Activated naive CD4-positive, alpha-beta T cell treated with anti-CD3 and anti-CD28 coated beads for 36 hours (primary cell): Measurements from ENCODE around the gene UPK1A. TPM values are rescaled to one million over a fixed set of nuclear protein-coding genes. Genes with fewer than 3 reads are reported as not detected.
A peak's percentile ranks its signal among the peaks of the same experiment; 100 is the strongest.

Experiments used
- CTCF ChIA-PET: fragments of 350-600 bp; sonication (Branson Sonifier 250); formaldehyde crosslinking; loops from one replicate; lab custom pipeline; 2021; ENCODE audit warnings: antibody characterized with exemption; lab: Charles Lee
- DNase-seq: peaks from one replicate; pipeline ENCODE4 v3.0.0-alpha.2; 2020
- H3K27ac Mint-ChIP-seq: one replicate; pipeline ENCODE4 v1.8.0; 2021; ENCODE audit warnings: mild to moderate bottlenecking, mixed read lengths
- H3K27me3 Mint-ChIP-seq: one replicate; pipeline ENCODE4 v1.8.0; 2021; ENCODE audit warnings: low read depth, mixed read lengths
- H3K36me3 Mint-ChIP-seq: one replicate; pipeline ENCODE4 v1.8.0; 2021; ENCODE audit warnings: low read depth, mixed read lengths
- H3K4me1 Mint-ChIP-seq: one replicate; pipeline ENCODE4 v1.8.0; 2021; ENCODE audit warnings: low read depth, mixed read lengths
- H3K4me3 Mint-ChIP-seq: one replicate; pipeline ENCODE4 v1.8.0; 2021; ENCODE audit warnings: mild to moderate bottlenecking, moderate library complexity, mixed read lengths
- H3K9me3 Mint-ChIP-seq: one replicate; pipeline ENCODE4 v1.8.0; 2021; ENCODE audit warnings: mixed read lengths
- intact Hi-C: fragments of 100-400 bp; cut with micrococcal nuclease; formaldehyde crosslinking; loops from one replicate; pipeline ENCODE4 v1.15.1; 2023
- total RNA-seq, 2 experiments: library from RNA; stranded (reverse); gene quantifications; one replicate each; pipeline ENCODE4 v1.2.3, GENCODE V29; 2021

Gene UPK1A
- total RNA-seq, 2 experiments from 2014 or later = 0.21 TPM; not detected in 1

DNA sequence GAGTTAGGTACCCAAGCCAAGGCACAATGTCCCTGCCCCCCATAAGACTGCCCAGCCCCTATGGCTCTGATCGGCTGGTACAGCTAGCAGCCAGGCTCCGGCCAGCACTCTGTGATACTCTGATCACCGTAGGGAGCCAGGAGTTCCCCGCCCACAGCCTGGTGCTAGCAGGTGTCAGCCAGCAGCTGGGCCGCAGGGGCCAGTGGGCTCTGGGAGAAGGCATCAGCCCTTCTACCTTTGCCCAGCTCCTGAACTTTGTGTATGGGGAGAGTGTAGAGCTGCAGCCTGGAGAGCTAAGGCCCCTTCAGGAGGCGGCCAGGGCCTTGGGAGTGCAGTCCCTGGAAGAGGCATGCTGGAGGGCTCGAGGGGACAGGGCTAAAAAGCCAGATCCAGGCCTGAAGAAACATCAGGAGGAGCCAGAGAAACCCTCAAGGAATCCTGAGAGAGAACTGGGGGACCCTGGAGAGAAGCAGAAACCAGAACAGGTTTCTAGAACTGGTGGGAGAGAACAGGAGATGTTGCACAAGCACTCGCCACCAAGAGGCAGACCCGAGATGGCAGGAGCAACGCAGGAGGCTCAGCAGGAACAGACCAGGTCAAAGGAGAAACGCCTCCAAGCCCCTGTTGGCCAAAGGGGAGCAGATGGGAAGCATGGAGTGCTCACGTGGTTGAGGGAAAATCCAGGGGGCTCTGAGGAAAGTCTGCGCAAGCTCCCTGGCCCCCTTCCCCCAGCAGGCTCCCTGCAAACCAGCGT lies 48.5 kb downstream of the UPK1A start:
- H3K27ac Mint-ChIP-seq = peak overlapping the region; percentile 100
- H3K27me3 Mint-ChIP-seq = no peaks in the 10 kb centered on the region
- H3K9me3 Mint-ChIP-seq = peaks cover 2% of the 10 kb centered on the region
- intact Hi-C loops = loop anchor here (5.0 to 10.0 kb wide), 5 partner anchors 338 to 1442 kb away; partner anchors contain the start of genes CAPNS1, OVOL3, POLR2I and TBCB
- H3K36me3 Mint-ChIP-seq = peaks cover 51% of the 10 kb centered on the region
- H3K4me3 Mint-ChIP-seq = peak overlapping the region; percentile 92
- peak; percentile 72 for DNase-seq
- CTCF ChIA-PET = interaction anchor here (0.7 to 6.3 kb wide), 5 partner anchors 13 to 139 kb away, joined by 4 to 120 read pairs (median 8); no protein-coding TSS in a partner anchor
- peaks cover 48% of the 10 kb centered on the region for H3K4me1 Mint-ChIP-seq

DNA sequence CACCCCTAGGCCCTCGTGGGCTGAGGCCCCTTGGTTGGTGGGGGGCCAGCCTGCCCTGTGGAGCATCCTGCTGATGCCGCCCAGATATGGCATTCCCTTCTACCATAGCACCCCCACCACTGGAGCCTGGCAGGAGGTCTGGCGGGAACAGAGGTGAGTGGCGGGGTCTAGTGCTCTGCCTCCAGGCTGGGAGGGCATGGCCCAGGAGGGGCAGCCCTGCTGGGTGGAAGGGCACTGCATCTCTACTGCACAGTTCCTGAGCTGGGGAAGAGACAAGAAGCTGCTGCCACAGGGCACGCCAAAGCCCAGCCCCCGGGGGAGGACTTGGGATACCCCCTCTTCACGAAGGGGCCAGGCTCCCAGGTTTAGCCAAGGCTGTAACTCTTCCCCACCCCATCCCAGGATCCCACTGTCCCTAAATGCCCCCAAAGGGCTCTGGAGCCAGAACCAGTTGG lies 49.1 kb downstream of the UPK1A start:
- H3K9me3 Mint-ChIP-seq = peaks cover 2% of the 10 kb centered on the region
- H3K27me3 Mint-ChIP-seq = no peaks in the 10 kb centered on the region
- intact Hi-C loops = loop anchor here (5.0 to 10.0 kb wide), 2 partner anchors 337 to 399 kb away; partner anchors contain the start of genes OVOL3, POLR2I, TBCB and THAP8
- H3K36me3 Mint-ChIP-seq = peaks cover 54% of the 10 kb centered on the region
- peak overlapping the region; percentile 92 for H3K4me3 Mint-ChIP-seq
- H3K27ac Mint-ChIP-seq = peak overlapping the region; percentile 100
- CTCF ChIA-PET = interaction anchor here (5.9 to 6.3 kb wide), 2 partner anchors 14 to 21 kb away, joined by 43 to 120 read pairs; no protein-coding TSS in a partner anchor
- peaks cover 44% of the 10 kb centered on the region for H3K4me1 Mint-ChIP-seq
- peak; percentile 32 for DNase-seq

DNA sequence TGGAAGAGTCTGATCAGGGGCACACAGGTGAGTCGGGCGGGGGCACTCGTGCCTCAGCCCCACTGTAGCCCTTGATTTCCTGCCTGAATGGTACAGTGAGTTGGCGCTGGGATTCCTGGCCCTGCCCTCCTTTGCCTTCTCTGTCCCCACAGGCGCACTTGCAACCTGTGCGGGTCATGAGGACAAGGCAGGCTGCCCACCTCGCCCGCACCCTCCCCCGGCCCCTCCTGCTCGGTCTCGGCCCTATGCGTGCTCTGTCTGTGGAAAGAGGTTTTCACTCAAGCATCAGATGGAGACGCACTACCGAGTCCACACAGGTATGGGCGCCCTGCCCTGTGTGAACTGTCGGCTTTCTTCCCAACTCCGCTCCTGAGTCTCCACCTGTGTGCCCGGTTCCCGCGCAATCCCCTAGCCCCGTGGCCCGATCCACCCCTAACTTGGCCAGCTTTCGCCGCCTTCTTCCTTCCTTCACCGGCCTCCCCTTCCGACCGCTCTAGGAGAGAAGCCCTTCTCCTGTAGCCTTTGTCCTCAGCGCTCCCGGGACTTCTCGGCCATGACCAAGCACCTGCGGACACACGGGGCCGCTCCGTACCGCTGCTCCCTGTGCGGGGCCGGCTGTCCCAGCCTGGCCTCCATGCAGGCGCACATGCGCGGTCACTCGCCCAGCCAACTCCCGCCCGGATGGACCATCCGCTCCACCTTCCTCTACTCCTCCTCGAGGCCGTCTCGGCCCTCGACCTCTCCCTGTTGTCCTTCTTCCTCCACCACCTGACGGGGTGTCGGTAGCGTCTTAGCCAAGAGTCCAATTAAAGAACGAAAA lies 49.9 kb downstream of the UPK1A start:
- no peaks in the 10 kb centered on the region for H3K27me3 Mint-ChIP-seq
- CTCF ChIA-PET = interaction anchor here (5.9 to 6.3 kb wide), 2 partner anchors 14 to 22 kb away, joined by 43 to 120 read pairs; no protein-coding TSS in a partner anchor
- DNase-seq = peak; percentile 60
- H3K9me3 Mint-ChIP-seq = peaks cover 2% of the 10 kb centered on the region
- intact Hi-C loops = loop anchor here (1.0 to 10.0 kb wide), 4 partner anchors 22 to 399 kb away; partner anchors contain the start of genes OVOL3, POLR2I, TBCB and THAP8
- H3K27ac Mint-ChIP-seq = peak overlapping the region; percentile 100
- H3K4me3 Mint-ChIP-seq = peak overlapping the region; percentile 92
- H3K4me1 Mint-ChIP-seq = peaks cover 36% of the 10 kb centered on the region
- peaks cover 57% of the 10 kb centered on the region for H3K36me3 Mint-ChIP-seq

DNA sequence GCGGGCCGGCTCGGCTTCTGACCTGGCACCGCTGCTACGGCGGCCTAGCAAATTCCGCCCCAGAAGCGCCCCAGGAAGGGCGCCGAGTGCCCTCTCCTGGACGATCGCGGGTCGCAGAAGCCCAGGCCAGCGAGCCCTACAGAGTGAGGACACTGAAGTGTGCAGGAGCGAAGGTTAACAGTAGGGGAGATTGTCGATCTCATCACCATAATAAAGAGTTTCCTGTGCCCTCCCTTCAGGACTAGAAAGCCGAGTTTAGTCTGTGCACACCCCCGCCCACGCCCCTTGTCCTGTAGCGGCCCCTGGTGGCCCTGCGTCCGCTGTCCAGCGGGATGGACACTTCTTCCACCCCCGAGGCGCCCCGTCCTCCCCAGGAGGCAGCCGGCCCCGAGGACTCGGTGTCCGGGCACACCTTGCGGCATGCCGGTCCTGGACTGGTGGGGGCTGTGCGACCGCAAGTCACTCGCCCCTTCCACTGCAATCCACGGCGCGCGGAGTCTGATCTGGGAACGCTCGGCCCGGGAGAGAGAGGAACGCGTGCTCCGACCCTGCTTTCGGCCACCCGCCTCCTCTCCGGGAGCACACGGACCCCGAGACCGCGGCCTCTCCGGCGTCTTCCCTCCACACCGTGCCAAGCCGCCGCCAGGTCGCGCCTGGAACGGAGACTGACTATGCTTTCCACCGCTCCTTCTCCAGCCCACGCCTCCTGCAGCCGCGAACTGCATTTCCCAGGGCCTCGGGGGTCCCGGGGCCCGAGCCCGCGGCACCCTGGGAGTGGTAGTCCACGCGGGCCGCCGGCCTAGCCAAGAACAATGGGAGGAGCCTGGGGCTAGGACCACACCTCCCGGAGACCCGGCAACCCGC lies 50.7 kb downstream of the UPK1A start:
- peaks cover 32% of the 10 kb centered on the region for H3K4me1 Mint-ChIP-seq
- intact Hi-C loops = loop anchor here (1.0 to 10.0 kb wide), 13 partner anchors 15 to 398 kb away; partner anchors contain the start of genes ALKBH6, ARHGAP33, OVOL3 and POLR2I
- CTCF ChIA-PET = interaction anchor here (6.3 kb wide), 1 partner anchor 23 kb away, joined by 120 read pairs; no protein-coding TSS in a partner anchor

DNA sequence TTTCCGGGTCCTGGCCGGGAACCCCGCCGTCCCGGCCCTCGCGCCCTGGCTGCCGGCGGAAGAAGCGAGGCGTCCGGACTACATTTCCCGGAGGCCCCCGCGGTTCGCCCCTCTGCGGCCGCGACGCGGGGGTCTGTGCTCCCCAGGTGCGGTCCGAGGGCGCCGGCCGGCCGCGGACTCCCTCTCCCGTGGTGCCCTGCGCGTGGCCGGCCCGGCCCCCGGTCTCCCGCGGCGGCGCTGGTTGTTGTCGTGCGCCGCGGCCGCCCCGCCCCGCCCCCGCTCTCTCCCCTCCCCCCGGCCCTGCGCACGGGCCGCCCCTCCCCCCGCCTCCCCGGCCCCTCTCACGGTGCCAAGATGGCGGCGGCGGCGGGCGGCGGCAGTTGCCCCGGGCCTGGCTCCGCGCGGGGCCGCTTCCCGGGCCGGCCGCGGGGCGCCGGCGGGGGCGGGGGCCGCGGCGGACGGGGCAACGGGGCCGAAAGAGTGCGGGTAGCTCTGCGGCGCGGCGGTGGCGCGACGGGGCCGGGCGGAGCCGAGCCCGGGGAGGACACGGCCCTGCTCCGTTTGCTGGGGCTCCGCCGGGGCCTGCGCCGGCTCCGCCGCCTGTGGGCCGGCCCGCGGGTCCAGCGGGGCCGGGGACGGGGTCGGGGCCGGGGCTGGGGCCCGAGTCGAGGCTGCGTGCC lies 51.5 kb downstream of the UPK1A start, which contains the start of gene KMT2B:
KMT2B (plus strand) TSS at position 339 of the 680 bp plus-strand sequence; CDS start at position 355, 16 bp downstream.
- peaks cover 62% of the 10 kb centered on the region for H3K36me3 Mint-ChIP-seq
- intact Hi-C loops = loop anchor here (1.0 to 10.0 kb wide), 11 partner anchors 16 to 397 kb away; partner anchors contain the start of genes ALKBH6, ARHGAP33, OVOL3 and POLR2I

More for the DNA sequence above, 50.7 kb downstream of the UPK1A start:
- Mint-ChIP-seq H3K27me3 (no peaks in the 10 kb centered on the region), H3K27ac (peak overlapping the region; percentile 100), H3K36me3 (peaks cover 61% of the 10 kb centered on the region), H3K9me3 (no peaks in the 10 kb centered on the region), H3K4me3 (peak overlapping the region; percentile 92)
- DNase-seq = peak; percentile 96

DNA sequence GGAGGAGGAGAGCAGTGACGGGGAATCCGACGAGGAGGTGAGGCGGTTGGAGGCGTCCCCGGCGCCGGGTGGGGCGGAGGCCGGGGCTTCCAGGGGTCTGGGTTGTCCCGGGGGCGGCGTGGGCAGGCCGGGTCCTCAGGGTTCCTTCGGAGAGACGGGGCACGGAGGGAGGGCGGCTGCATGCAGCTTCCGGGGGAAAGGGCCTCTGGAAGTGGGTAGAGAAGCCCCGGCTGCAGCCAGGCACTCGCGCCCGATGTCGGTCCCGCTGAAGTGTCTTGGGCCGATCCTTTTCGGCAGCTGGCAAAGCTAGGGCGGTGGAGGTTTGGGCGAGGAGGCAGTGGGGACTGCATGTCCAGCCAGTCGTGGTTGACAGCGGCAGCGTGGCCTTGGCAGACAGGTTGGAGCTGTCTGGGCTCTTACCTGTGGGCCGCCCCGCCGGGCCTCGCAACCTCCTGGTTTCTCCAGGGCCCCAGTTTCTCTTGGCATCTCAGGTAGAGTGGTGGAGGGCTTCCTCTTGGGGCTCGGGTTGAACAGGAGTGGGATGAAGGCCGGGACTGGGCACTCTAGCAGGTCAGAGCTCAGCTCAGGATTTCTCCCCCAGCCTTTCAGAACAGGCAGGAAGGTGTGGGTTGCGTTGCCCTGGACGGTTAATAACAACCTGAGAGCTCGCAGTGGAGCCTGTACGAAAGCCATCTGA lies 52.2 kb downstream of the UPK1A start:
- peak overlapping the region; percentile 93 for H3K4me3 Mint-ChIP-seq
- peaks cover 64% of the 10 kb centered on the region for H3K36me3 Mint-ChIP-seq
- H3K9me3 Mint-ChIP-seq = no peaks in the 10 kb centered on the region
- intact Hi-C loops = loop anchor here (5.0 to 10.0 kb wide), 2 partner anchors 334 to 396 kb away; partner anchors contain the start of genes OVOL3, POLR2I, TBCB and THAP8
- H3K27ac Mint-ChIP-seq = peak overlapping the region; percentile 89
- CTCF ChIA-PET = interaction anchor here (0.7 to 1.5 kb wide), 4 partner anchors 19 to 101 kb away, joined by 3 to 13 read pairs (median 3); no protein-coding TSS in a partner anchor
- DNase-seq = peak; percentile 58
- peaks cover 24% of the 10 kb centered on the region for H3K4me1 Mint-ChIP-seq
- no peaks in the 10 kb centered on the region for H3K27me3 Mint-ChIP-seq

More for the DNA sequence above, 51.5 kb downstream of the UPK1A start, which contains the start of gene KMT2B:
- H3K27ac Mint-ChIP-seq = peak within 1 kb of the TSS; percentile 100
- DNase-seq = no peak
- H3K27me3 Mint-ChIP-seq = no peaks in the 10 kb centered on the region
- peaks cover 26% of the 10 kb centered on the region for H3K4me1 Mint-ChIP-seq
- peak within 1 kb of the TSS; percentile 93 for H3K4me3 Mint-ChIP-seq
- CTCF ChIA-PET = interaction anchor here (1.5 kb wide), 1 partner anchor 23 kb away, joined by 13 read pairs; no protein-coding TSS in a partner anchor
- H3K9me3 Mint-ChIP-seq = no peaks in the 10 kb centered on the region

DNA sequence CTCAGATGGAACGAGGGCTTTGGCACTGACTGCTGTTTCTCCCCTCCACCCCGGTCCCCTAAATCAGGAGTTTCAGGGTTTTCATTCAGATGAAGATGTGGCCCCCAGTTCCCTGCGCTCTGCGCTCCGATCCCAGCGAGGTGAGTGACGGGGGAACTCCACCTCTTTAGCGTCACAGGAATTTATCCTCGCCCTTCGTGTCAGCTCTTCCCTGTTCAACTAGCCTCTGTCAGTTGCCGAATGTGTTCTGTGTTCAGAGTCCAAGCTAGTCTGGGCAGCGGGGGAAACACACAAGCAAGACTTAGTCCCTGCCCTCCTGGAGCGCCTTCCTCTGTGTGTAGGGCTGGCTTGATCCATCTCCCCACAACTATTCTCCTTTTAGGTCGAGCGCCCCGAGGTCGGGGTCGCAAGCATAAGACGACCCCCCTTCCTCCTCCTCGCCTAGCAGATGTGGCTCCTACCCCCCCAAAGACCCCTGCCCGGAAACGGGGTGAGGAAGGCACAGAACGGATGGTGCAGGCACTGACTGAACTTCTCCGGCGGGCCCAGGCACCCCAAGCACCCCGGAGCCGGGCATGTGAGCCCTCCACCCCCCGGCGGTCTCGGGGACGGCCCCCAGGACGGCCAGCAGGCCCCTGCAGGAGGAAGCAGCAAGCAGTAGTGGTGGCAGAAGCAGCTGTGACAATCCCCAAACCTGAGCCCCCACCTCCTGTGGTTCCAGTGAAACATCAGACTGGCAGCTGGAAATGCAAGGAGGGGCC lies 53.3 kb downstream of the UPK1A start:
- CTCF ChIA-PET = interaction anchor here (0.7 to 1.5 kb wide), 5 partner anchors 18 to 100 kb away, joined by 3 to 13 read pairs (median 3); no protein-coding TSS in a partner anchor
- no peak for DNase-seq
- Mint-ChIP-seq H3K4me3 (peak overlapping the region; percentile 93), H3K36me3 (peaks cover 59% of the 10 kb centered on the region), H3K27ac (peak overlapping the region; percentile 74), H3K27me3 (no peaks in the 10 kb centered on the region), H3K9me3 (no peaks in the 10 kb centered on the region), H3K4me1 (peaks cover 18% of the 10 kb centered on the region)
- intact Hi-C loops = loop anchor here (5.0 to 10.0 kb wide), 2 partner anchors 333 to 395 kb away; partner anchors contain the start of genes OVOL3, POLR2I, TBCB and THAP8

DNA sequence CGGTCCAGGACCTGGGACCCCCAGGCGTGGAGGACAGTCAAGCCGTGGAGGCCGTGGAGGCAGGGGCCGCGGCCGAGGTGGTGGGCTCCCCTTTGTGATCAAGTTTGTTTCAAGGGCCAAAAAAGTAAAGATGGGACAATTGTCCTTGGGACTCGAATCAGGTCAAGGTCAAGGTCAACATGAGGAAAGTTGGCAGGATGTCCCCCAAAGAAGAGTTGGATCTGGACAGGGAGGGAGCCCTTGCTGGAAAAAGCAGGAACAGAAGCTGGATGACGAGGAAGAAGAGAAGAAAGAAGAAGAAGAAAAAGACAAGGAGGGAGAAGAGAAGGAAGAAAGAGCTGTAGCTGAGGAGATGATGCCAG lies 53.8 kb downstream of the UPK1A start:
- H3K4me3 Mint-ChIP-seq = peak overlapping the region; percentile 8
- H3K27ac Mint-ChIP-seq = peak overlapping the region; percentile 5
- intact Hi-C loops = no loop called here
- CTCF ChIA-PET = interaction anchor here (1.2 kb wide), 1 partner anchor 24 kb away, joined by 4 read pairs; no protein-coding TSS in a partner anchor
- H3K4me1 Mint-ChIP-seq = peaks cover 18% of the 10 kb centered on the region
- H3K27me3 Mint-ChIP-seq = no peaks in the 10 kb centered on the region
- H3K36me3 Mint-ChIP-seq = peaks cover 57% of the 10 kb centered on the region
- DNase-seq = no peak
- no peaks in the 10 kb centered on the region for H3K9me3 Mint-ChIP-seq

DNA sequence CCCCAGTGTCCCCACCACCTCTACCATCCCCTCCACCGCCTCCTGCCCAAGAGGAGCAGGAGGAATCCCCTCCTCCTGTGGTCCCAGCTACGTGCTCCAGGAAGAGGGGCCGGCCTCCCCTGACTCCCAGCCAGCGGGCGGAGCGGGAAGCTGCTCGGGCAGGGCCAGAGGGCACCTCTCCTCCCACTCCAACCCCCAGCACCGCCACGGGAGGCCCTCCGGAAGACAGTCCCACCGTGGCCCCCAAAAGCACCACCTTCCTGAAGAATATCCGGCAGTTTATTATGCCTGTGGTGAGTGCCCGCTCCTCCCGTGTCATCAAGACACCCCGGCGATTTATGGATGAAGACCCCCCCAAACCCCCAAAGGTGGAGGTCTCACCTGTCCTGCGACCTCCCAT lies 54.3 kb downstream of the UPK1A start:
- intact Hi-C loops = no loop called here
- Mint-ChIP-seq H3K9me3 (no peaks in the 10 kb centered on the region), H3K4me3 (no peak overlapping the region), H3K27me3 (no peaks in the 10 kb centered on the region), H3K4me1 (peaks cover 18% of the 10 kb centered on the region), H3K27ac (no peak overlapping the region), H3K36me3 (peaks cover 56% of the 10 kb centered on the region)
- no peak for DNase-seq
- CTCF ChIA-PET = interaction anchor here (1.2 kb wide), 1 partner anchor 24 kb away, joined by 4 read pairs; no protein-coding TSS in a partner anchor
